Neural progenitor cell (in vitro differentiated cells): Measurements from ENCODE around the gene ADAD1. TPM values are rescaled to one million over a fixed set of nuclear protein-coding genes. Genes with fewer than 3 reads are reported as not detected.

Experiments
- DNase-seq: peaks from one replicate; pipeline ENCODE4 v3.0.0-alpha.2; 2016; ENCODE audit warnings: low spot score
- H2AFZ ChIP-seq: fragments of 200-600 bp; sonication (generic); replicated peaks from 2 replicates; pipeline ENCODE4 v1.6.1; 2016; ENCODE audit warnings: antibody characterized with exemption
- H3F3A ChIP-seq: fragments of 200-600 bp; sonication (generic); 2 replicates; pipeline ENCODE4 v1.6.1; 2016; ENCODE audit warnings: antibody characterized with exemption, low read depth
- H3K27ac ChIP-seq: fragments of 200-600 bp; sonication (generic); 2 replicates; pipeline ENCODE4 v1.5.1; 2016; ENCODE audit warnings: mild to moderate bottlenecking
- H3K27me3 ChIP-seq: fragments of 200-600 bp; sonication (generic); 2 replicates; pipeline ENCODE4 v1.6.1; 2016; ENCODE audit warnings: mild to moderate bottlenecking, moderate library complexity
- H3K36me3 ChIP-seq: fragments of 200-600 bp; sonication (generic); 2 replicates; pipeline ENCODE4 v1.5.1; 2016
- H3K4me1 ChIP-seq: fragments of 200-600 bp; sonication (generic); 2 replicates; pipeline ENCODE4 v1.6.1; 2016; ENCODE audit warnings: mixed run types
- H3K4me2 ChIP-seq: fragments of 200-600 bp; sonication (generic); 2 replicates; pipeline ENCODE4 v1.6.1; 2016
- H3K4me3 ChIP-seq: fragments of 200-600 bp; sonication (generic); 2 replicates; pipeline ENCODE4 v1.5.1; 2016
- H3K79me2 ChIP-seq: fragments of 200-600 bp; sonication (generic); 2 replicates; pipeline ENCODE4 v1.6.1; 2016; ENCODE audit warnings: low read depth
- H3K9ac ChIP-seq: fragments of 200-600 bp; sonication (generic); 2 replicates; pipeline ENCODE4 v1.6.1; 2016
- H3K9me3 ChIP-seq: fragments of 200-600 bp; sonication (generic); 2 replicates; pipeline ENCODE4 v1.5.1; 2016; ENCODE audit warnings: low read depth
- H4K20me1 ChIP-seq: fragments of 200-600 bp; sonication (generic); 2 replicates; pipeline ENCODE4 v1.6.1; 2016; ENCODE audit warnings: low read depth
- H3K27ac Mint-ChIP-seq: 3 replicates; pipeline ENCODE4 v1.8.0; 2021; ENCODE audit warnings: mixed read lengths
- H3K27me3 Mint-ChIP-seq: 2 replicates; pipeline ENCODE4 v1.8.0; 2022; ENCODE audit warnings: low read depth, mild to moderate bottlenecking, inconsistent platforms, moderate library complexity, mixed read lengths; ENCODE audit not compliant: insufficient read depth
- H3K36me3 Mint-ChIP-seq: 3 replicates; pipeline ENCODE4 v1.8.0; 2021; ENCODE audit warnings: mixed read lengths
- H3K4me1 Mint-ChIP-seq: 3 replicates; pipeline ENCODE4 v1.8.0; 2021; ENCODE audit warnings: mixed read lengths
- H3K4me3 Mint-ChIP-seq: 3 replicates; pipeline ENCODE4 v1.8.0; 2021; ENCODE audit warnings: mild to moderate bottlenecking, moderate library complexity, mixed read lengths
- H3K9me3 Mint-ChIP-seq: 3 replicates; pipeline ENCODE4 v1.8.0; 2020; ENCODE audit warnings: mixed read lengths
- EZH2 ChIP-seq: fragments of 200-600 bp; sonication (generic); IDR thresholded peaks from 2 replicates; pipeline ENCODE4 v1.6.1; 2017; ENCODE audit warnings: antibody characterized with exemption, mild to moderate bottlenecking, moderate library complexity
- EZH2phosphoT487 ChIP-seq: fragments of 200-600 bp; sonication (generic); IDR thresholded peaks from 2 replicates; pipeline ENCODE4 v1.6.1; 2017; ENCODE audit warnings: antibody characterized with exemption
- total RNA-seq: library from RNA; depleted of rRNA; stranded (reverse); fragments of >200 nt; gene quantifications from 2 replicates; pipeline ENCODE4 v1.2.3, GENCODE V29; 2015; ENCODE audit warnings: low replicate concordance
- TF ChIP-seq, protein P1 (sequence below): fragments of 200-600 bp; sonication (generic); IDR thresholded peaks from 2 replicates; pipeline ENCODE4 v1.5.1; 2017; ENCODE audit warnings: antibody characterized with exemption, mild to moderate bottlenecking

ADAD1 gene
- total RNA-seq, 1 donor from 2014 or later: not detected

DNA sequence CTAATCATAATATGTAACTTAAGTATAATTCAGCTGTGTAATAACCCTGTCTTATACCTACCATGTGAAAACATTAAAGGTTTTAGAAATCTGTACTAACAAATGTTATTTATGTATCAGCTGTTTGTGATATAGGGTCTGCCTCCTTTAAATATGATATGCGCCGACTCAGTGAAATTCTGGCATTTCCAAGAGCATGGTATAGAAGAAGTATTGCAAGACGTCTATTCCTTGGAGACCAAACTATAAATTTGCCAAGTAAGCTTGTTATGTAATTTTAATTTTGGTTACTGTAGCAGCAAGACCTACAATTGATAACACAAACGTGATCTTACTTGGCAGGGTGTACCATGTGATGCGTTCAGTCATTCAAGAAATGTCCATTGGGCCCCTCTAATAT lies 32.3 kb upstream of the ADAD1 start:
- Histone ChIP-seq H3K27me3 (no peaks in the 10 kb centered on the region), H4K20me1 (no peaks in the 10 kb centered on the region), H2AFZ (no peak overlapping the region), H3K9me3 (no peaks in the 10 kb centered on the region), H3K4me2 (no peak overlapping the region), H3K79me2 (no peaks in the 10 kb centered on the region), H3K9ac (no peak overlapping the region), H3F3A (no peaks in the 10 kb centered on the region), H3K4me1 (no peaks in the 10 kb centered on the region), H3K4me3 (no peak overlapping the region), H3K27ac (no peak overlapping the region), H3K36me3 (peaks cover 11% of the 10 kb centered on the region)
- no peak for TF ChIP-seq EZH2
- no peak for TF ChIP-seq EZH2phosphoT487
- TF ChIP-seq, protein P1, sequence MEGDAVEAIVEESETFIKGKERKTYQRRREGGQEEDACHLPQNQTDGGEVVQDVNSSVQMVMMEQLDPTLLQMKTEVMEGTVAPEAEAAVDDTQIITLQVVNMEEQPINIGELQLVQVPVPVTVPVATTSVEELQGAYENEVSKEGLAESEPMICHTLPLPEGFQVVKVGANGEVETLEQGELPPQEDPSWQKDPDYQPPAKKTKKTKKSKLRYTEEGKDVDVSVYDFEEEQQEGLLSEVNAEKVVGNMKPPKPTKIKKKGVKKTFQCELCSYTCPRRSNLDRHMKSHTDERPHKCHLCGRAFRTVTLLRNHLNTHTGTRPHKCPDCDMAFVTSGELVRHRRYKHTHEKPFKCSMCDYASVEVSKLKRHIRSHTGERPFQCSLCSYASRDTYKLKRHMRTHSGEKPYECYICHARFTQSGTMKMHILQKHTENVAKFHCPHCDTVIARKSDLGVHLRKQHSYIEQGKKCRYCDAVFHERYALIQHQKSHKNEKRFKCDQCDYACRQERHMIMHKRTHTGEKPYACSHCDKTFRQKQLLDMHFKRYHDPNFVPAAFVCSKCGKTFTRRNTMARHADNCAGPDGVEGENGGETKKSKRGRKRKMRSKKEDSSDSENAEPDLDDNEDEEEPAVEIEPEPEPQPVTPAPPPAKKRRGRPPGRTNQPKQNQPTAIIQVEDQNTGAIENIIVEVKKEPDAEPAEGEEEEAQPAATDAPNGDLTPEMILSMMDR: no peak
- no peak overlapping the region for H3K27ac Mint-ChIP-seq
- H3K4me1 Mint-ChIP-seq: no peaks in the 10 kb centered on the region
- H3K36me3 Mint-ChIP-seq: peaks cover 24% of the 10 kb centered on the region
- DNase-seq: no peak
- H3K4me3 Mint-ChIP-seq: no peak overlapping the region
- no peaks in the 10 kb centered on the region for H3K9me3 Mint-ChIP-seq
- no peaks in the 10 kb centered on the region for H3K27me3 Mint-ChIP-seq

GRCh38 chr4:122356317-122356808 lies 22.4 kb upstream of the ADAD1 start:
- Histone ChIP-seq H2AFZ (no peak overlapping the region), H3K27ac (no peak overlapping the region), H3K4me1 (no peaks in the 10 kb centered on the region), H3K4me3 (no peak overlapping the region), H3K9me3 (no peaks in the 10 kb centered on the region), H3K4me2 (no peak overlapping the region), H3K36me3 (peaks cover 3% of the 10 kb centered on the region), H4K20me1 (no peaks in the 10 kb centered on the region), H3K79me2 (no peaks in the 10 kb centered on the region), H3F3A (no peaks in the 10 kb centered on the region), H3K9ac (no peak overlapping the region), H3K27me3 (no peaks in the 10 kb centered on the region)
- Mint-ChIP-seq H3K4me1 (no peaks in the 10 kb centered on the region), H3K36me3 (peaks cover 26% of the 10 kb centered on the region), H3K4me3 (no peak overlapping the region), H3K27me3 (no peaks in the 10 kb centered on the region), H3K27ac (no peak overlapping the region), H3K9me3 (no peaks in the 10 kb centered on the region)
- TF ChIP-seq EZH2: no peak
- TF ChIP-seq, protein P1: no peak
- TF ChIP-seq EZH2phosphoT487: no peak
- DNase-seq: no peak

DNA sequence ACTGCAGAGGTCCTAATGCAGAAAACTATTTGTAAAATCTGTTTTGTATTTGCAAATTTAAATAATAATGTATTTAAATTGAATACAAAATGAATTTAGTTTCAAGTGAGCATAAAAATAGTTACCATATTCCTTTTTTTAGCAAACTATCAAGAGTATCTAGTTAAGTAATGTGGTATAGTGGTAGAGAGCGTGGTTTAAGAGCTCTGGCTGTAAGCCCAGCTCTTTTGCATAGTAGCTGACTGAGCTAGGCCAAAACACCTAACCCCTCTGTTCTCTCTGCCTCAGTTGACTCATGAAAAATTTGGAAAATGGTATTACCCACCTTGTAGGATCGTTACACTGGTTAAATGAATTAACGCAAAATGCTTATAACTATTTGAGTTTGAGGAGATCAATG lies 18.1 kb upstream of the ADAD1 start:
- H3K4me3 ChIP-seq: no peak overlapping the region
- no peak overlapping the region for H3K9ac ChIP-seq
- H3K9me3 Mint-ChIP-seq: no peaks in the 10 kb centered on the region
- TF ChIP-seq, protein P1: no peak
- TF ChIP-seq EZH2phosphoT487 (no peak), EZH2 (no peak)
- H3K27me3 ChIP-seq: no peaks in the 10 kb centered on the region
- H3K27me3 Mint-ChIP-seq: no peaks in the 10 kb centered on the region
- no peak overlapping the region for H3K4me2 ChIP-seq
- H3K4me3 Mint-ChIP-seq: no peak overlapping the region
- H2AFZ ChIP-seq: no peak overlapping the region
- H3K36me3 Mint-ChIP-seq: peaks cover 20% of the 10 kb centered on the region
- no peaks in the 10 kb centered on the region for H4K20me1 ChIP-seq
- H3F3A ChIP-seq: no peaks in the 10 kb centered on the region
- no peak for DNase-seq
- H3K27ac ChIP-seq: no peak overlapping the region
- H3K79me2 ChIP-seq: no peaks in the 10 kb centered on the region
- H3K4me1 ChIP-seq: no peaks in the 10 kb centered on the region
- no peak overlapping the region for H3K27ac Mint-ChIP-seq
- peaks cover 4% of the 10 kb centered on the region for H3K36me3 ChIP-seq
- no peaks in the 10 kb centered on the region for H3K9me3 ChIP-seq
- H3K4me1 Mint-ChIP-seq: no peaks in the 10 kb centered on the region
